Measurements from ENCODE around the gene IQCK.
"Not testable (repeated sequence)": the region's sequence is repeated elsewhere in the genome, so short reads cannot be mapped to it uniquely, and the experiment has no call there.

The IQCK gene

GRCh38 chr16:19715566-19715965 lies 2.5 kb upstream of the IQCK start:
- in situ Hi-C loops (cut with MboI; ENCODE audit: low sequenced_read_pairs), result no loop called here

GRCh38 chr16:19716183-19716582 lies 1.9 kb upstream of the IQCK start:
- in situ Hi-C loops (cut with MboI; ENCODE audit: low sequenced_read_pairs), result no loop called here

GRCh38 chr16:19716728-19717127 lies 1.3 kb upstream of the IQCK start:
- in situ Hi-C loops (cut with MboI; ENCODE audit: low sequenced_read_pairs), result not testable (repeated sequence)

GRCh38 chr16:19717314-19717713 lies 757 bp upstream of the IQCK start:
- in situ Hi-C loops (cut with MboI; ENCODE audit: low sequenced_read_pairs), result no loop called here

GRCh38 chr16:19718624-19718965 lies 524 bp downstream of the IQCK start:
- in situ Hi-C loops (cut with MboI; ENCODE audit: low sequenced_read_pairs), result no loop called here

GRCh38 chr16:19722269-19722952 lies 4.3 kb downstream of the IQCK start:
- in situ Hi-C loops (cut with MboI; ENCODE audit: low sequenced_read_pairs), result no loop called here

GRCh38 chr16:19722981-19723380 lies 4.9 kb downstream of the IQCK start:
- in situ Hi-C loops (cut with MboI; ENCODE audit: low sequenced_read_pairs), result no loop called here

GRCh38 chr16:19728636-19728965 lies 10.5 kb downstream of the IQCK start:
- in situ Hi-C loops (cut with MboI; ENCODE audit: low sequenced_read_pairs), result no loop called here

- in situ Hi-C loops (cut with MboI; ENCODE audit: low sequenced_read_pairs), result no loop called here
Observed at GRCh38 chr16:19733551-19733950, 15.5 kb downstream of the IQCK start.

- in situ Hi-C loops (cut with MboI; ENCODE audit: low sequenced_read_pairs), result no loop called here
Observed at GRCh38 chr16:19735074-19735867, 17.2 kb downstream of the IQCK start.

- in situ Hi-C loops (cut with MboI; ENCODE audit: low sequenced_read_pairs), result no loop called here
Observed at GRCh38 chr16:19737306-19738038, 19.4 kb downstream of the IQCK start.

GRCh38 chr16:19741354-19741753 lies 23.3 kb downstream of the IQCK start:
- in situ Hi-C loops (cut with MboI; ENCODE audit: low sequenced_read_pairs), result no loop called here

GRCh38 chr16:19743816-19744159 lies 25.7 kb downstream of the IQCK start:
- in situ Hi-C loops (cut with MboI; ENCODE audit: low sequenced_read_pairs), result no loop called here

- in situ Hi-C loops (cut with MboI; ENCODE audit: low sequenced_read_pairs), result no loop called here
Observed at GRCh38 chr16:19744670-19745069, 26.6 kb downstream of the IQCK start.

- in situ Hi-C loops (cut with MboI; ENCODE audit: low sequenced_read_pairs), result no loop called here
Observed at GRCh38 chr16:19745286-19746010, 27.4 kb downstream of the IQCK start.

GRCh38 chr16:19746561-19746960 lies 28.5 kb downstream of the IQCK start:
- in situ Hi-C loops (cut with MboI; ENCODE audit: low sequenced_read_pairs), result no loop called here

- in situ Hi-C loops (cut with MboI; ENCODE audit: low sequenced_read_pairs), result no loop called here
Observed at GRCh38 chr16:19748389-19749168, 30.5 kb downstream of the IQCK start.

GRCh38 chr16:19749571-19750080 lies 31.6 kb downstream of the IQCK start:
- in situ Hi-C loops (cut with MboI; ENCODE audit: low sequenced_read_pairs), result no loop called here

- in situ Hi-C loops (cut with MboI; ENCODE audit: low sequenced_read_pairs), result no loop called here
Observed at GRCh38 chr16:19751478-19752385, 33.7 kb downstream of the IQCK start.

Measured in HL-60/S4 treated with phorbol 12-myristate 13-acetate at 8.2 ng/mL for 4 days and 3 days (cell line).